ENCODE measurements around the gene TMEM98.

DNA sequence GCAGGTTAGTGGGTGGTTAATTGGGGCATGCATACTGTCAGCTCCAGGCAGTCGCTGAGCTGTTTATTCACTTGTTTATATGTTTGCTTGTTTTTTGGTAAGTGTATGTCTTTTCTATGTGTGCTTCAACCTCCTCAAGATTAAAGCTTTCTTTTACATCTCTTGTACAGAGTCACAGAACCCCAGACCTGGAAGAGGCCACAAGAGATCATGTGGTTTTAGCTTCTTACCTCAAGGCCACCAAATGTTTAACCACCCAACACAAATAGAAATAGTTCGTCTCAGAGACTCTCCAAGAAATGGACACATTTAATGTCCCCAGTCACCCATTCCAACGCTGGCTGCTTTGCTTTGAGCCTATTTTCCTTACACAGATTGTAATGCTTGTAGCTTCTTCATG, 11.8 kb upstream of the TMEM98 start:
- TF ChIP-seq POLR2A (IDR thresholded peaks at IDR 0.05; ENCODE audit: extremely low read depth, insufficient read length) (no peak), MYC (IDR thresholded peaks at IDR 0.05; ENCODE audit: low read depth, low read length) (no peak)
- TF ChIP-seq, protein P1, sequence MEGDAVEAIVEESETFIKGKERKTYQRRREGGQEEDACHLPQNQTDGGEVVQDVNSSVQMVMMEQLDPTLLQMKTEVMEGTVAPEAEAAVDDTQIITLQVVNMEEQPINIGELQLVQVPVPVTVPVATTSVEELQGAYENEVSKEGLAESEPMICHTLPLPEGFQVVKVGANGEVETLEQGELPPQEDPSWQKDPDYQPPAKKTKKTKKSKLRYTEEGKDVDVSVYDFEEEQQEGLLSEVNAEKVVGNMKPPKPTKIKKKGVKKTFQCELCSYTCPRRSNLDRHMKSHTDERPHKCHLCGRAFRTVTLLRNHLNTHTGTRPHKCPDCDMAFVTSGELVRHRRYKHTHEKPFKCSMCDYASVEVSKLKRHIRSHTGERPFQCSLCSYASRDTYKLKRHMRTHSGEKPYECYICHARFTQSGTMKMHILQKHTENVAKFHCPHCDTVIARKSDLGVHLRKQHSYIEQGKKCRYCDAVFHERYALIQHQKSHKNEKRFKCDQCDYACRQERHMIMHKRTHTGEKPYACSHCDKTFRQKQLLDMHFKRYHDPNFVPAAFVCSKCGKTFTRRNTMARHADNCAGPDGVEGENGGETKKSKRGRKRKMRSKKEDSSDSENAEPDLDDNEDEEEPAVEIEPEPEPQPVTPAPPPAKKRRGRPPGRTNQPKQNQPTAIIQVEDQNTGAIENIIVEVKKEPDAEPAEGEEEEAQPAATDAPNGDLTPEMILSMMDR (IDR thresholded peaks at IDR 0.05; ENCODE audit: low read depth, low read length) = no peak
- TF ChIP-seq, protein P2, sequence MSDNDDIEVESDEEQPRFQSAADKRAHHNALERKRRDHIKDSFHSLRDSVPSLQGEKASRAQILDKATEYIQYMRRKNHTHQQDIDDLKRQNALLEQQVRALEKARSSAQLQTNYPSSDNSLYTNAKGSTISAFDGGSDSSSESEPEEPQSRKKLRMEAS (IDR thresholded peaks at IDR 0.05; ENCODE audit: low read depth, low read length) = no peak
